GM18505 (cell line): ENCODE data around the gene KRTAP9-3.
"Not testable (repeated sequence)": the region's sequence is repeated elsewhere in the genome, so short reads cannot be mapped to it uniquely, and the experiment has no call there.

Source experiments
- ATAC-seq: cut with Tn5 transposase; IDR thresholded peaks from one replicate; pipeline ENCODE4 v1.9.1; 2021; ENCODE audit not compliant: unreplicated experiment
- POLR2A ChIP-seq: IDR thresholded peaks from 4 replicates; pipeline ENCODE4 v1.6.1; 2011; ENCODE audit warnings: borderline replicate concordance; ENCODE audit not compliant: insufficient read depth, insufficient read length; ENCODE audit errors: extremely low read depth

KRTAP9-3 gene

GRCh38 chr17:41232399-41233105 lies at the start of gene KRTAP9-3:
Gene KRTAP9-3 (plus strand): TSS chr17:41232449. CDS start chr17:41232502, 53 bp downstream.
- not testable (repeated sequence) for ATAC-seq

GRCh38 chr17:41184480-41184961 lies 47.7 kb upstream of the KRTAP9-3 start, which contains the start of gene KRTAP4-1:
Gene KRTAP4-1 (minus strand): TSS chr17:41184911. CDS start chr17:41184854, 57 bp downstream.
- no peak for ATAC-seq
- TF ChIP-seq POLR2A, result no peak

GRCh38 chr17:41185001-41185400 lies 47.2 kb upstream of the KRTAP9-3 start:
- no peak for ATAC-seq
- TF ChIP-seq POLR2A, result no peak

GRCh38 chr17:41186872-41187271 lies 45.4 kb upstream of the KRTAP9-3 start:
- TF ChIP-seq POLR2A, result no peak
- ATAC-seq, result no peak

- ATAC-seq, result not testable (repeated sequence)
Observed at GRCh38 chr17:41189837-41190318, 42.4 kb upstream of the KRTAP9-3 start, which contains the start of gene KRTAP9-1. Gene KRTAP9-1 (plus strand): TSS chr17:41189887. CDS start chr17:41189887, 0 bp downstream.

- ATAC-seq, result no peak
- TF ChIP-seq POLR2A, result no peak
Observed at GRCh38 chr17:41190328-41190727, 41.9 kb upstream of the KRTAP9-3 start.

GRCh38 chr17:41196068-41196467 lies 36.2 kb upstream of the KRTAP9-3 start:
- no peak for TF ChIP-seq POLR2A
- ATAC-seq, result no peak

- ATAC-seq, result no peak
- TF ChIP-seq POLR2A, result no peak
Observed at GRCh38 chr17:41199421-41200078, 32.7 kb upstream of the KRTAP9-3 start.

- ATAC-seq, result no peak
- TF ChIP-seq POLR2A, result no peak
Observed at GRCh38 chr17:41211845-41212466, 20.3 kb upstream of the KRTAP9-3 start.

- TF ChIP-seq POLR2A, result no peak
- ATAC-seq, result no peak
Observed at GRCh38 chr17:41212524-41213169, 19.6 kb upstream of the KRTAP9-3 start.

- ATAC-seq, result no peak
Observed at GRCh38 chr17:41215681-41216080, 16.6 kb upstream of the KRTAP9-3 start.

GRCh38 chr17:41223821-41224220 lies 8.4 kb upstream of the KRTAP9-3 start:
- TF ChIP-seq POLR2A, result no peak

More at GRCh38 chr17:41215681-41216080, 16.6 kb upstream of the KRTAP9-3 start:
- TF ChIP-seq POLR2A, result no peak

GRCh38 chr17:41226051-41226450 lies 6.2 kb upstream of the KRTAP9-3 start:
- no peak for ATAC-seq
- no peak for TF ChIP-seq POLR2A

More at GRCh38 chr17:41223821-41224220, 8.4 kb upstream of the KRTAP9-3 start:
- no peak for ATAC-seq

- not testable (repeated sequence) for ATAC-seq
Observed at GRCh38 chr17:41226598-41227095, 5.6 kb upstream of the KRTAP9-3 start, which contains the start of gene KRTAP9-2. Gene KRTAP9-2 (plus strand): TSS chr17:41226648. CDS start chr17:41226655, 7 bp downstream.
